B cell (primary cell): ENCODE results near the gene LPIN2.

Experiments
- CTCF ChIP-seq: fragments of 200-600 bp; IDR thresholded peaks from one replicate; pipeline ENCODE4 v1.8.0; 2022; ENCODE audit warnings: antibody characterized with exemption, mild to moderate bottlenecking
- EZH2 ChIP-seq: IDR thresholded peaks from 2 replicates; pipeline ENCODE4 v1.6.1; 2012; ENCODE audit warnings: borderline replicate concordance, low read depth, mild to moderate bottlenecking, moderate library complexity, low read length; ENCODE audit not compliant: insufficient read depth, poor library complexity, severe bottlenecking

GRCh38 chr18:3053081-3053480 is 40.1 kb upstream of the LPIN2 start:
- TF ChIP-seq CTCF (no peak), EZH2 (no peak)
